Limb (tissue), 2 donors: Measurements from ENCODE around the gene PHLDB1.
A peak's percentile ranks its signal among the peaks of the same experiment; 100 is the strongest.
"Not testable (repeated sequence)": the region's sequence is repeated elsewhere in the genome, so short reads cannot be mapped to it uniquely, and the experiment has no call there.

Experiments
- DNase-seq, 2 donors: peaks; one replicate each; pipeline ENCODE4 v3.0.0-alpha.2; 2016; ENCODE audit errors: extremely low spot score in 2 of 2

Gene PHLDB1

DNA sequence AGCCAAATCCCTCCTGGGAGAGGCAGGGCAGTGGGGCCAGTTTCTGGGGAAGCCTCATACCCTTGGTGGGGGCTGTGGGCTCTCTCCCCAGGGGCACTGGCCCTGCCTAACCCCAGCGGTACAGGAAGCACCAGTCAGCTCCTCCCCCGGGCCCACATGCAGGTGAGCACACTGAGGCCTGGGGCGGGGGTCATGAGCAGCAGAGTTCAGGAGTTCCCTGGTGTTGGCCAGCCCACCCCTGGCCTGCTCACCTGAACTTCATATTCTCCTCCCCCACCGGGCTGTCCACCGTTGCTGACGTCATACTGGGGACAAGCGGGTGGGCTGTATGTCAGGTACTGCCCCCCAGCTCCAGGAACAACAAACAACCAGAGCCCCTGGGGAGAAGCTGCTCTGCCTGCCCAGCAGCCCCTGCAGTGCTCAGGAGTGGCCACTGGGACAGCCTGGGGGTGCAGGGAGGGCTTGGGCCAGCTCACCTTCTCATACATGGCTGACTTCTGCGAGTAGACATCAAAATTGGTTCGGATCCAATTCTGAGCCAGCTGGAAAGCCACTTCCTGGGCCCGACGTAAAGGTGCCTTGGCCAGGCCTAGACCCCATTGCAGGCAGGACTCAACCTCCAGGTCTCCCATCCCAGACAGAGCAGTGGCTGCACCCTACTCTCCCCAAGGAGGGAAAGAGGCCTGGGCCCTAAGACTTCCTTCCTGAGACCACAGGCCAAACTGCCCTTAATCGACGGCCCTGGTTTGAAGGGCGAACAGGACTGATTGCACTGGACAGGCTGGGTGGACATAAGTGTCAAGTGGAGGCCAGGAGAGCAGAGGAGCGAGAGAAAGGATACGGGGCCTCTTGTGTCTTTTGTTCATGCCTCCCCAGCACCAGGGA, 51.3 kb downstream of the PHLDB1 start:
- no peak for DNase-seq

DNA sequence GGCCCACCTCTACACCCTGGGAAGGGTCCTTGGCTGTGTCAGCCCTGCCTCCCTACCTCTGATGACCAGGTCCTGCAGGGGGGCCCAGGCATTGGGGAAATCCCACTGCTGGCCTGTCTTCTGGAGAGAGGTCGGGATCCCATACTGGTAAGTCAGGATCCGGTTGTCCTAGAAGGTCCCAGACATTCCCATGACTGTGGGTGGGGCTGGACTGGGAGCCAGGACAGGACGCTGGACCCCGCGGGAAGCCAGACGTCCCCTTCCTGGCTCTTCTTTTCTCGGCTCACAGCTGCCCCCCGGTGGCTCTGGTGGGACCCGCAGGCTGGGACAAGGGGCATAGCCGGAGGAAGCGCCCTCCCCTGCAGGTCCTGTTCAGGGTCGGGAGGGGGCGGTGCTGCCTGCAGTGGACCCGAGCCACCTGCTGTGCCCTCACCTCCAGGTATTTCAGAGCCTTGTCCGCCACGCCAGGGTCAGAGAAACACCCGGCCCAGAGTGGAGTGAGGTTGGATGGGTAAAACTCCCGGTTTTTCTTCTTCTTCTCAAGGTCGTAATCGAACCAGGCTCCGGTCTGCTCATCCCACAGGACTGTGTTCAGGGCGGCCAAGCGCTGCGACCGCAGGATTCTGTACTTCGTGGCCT, 52.0 kb downstream of the PHLDB1 start:
- DNase-seq, result peak; percentile 78 to 95

DNA sequence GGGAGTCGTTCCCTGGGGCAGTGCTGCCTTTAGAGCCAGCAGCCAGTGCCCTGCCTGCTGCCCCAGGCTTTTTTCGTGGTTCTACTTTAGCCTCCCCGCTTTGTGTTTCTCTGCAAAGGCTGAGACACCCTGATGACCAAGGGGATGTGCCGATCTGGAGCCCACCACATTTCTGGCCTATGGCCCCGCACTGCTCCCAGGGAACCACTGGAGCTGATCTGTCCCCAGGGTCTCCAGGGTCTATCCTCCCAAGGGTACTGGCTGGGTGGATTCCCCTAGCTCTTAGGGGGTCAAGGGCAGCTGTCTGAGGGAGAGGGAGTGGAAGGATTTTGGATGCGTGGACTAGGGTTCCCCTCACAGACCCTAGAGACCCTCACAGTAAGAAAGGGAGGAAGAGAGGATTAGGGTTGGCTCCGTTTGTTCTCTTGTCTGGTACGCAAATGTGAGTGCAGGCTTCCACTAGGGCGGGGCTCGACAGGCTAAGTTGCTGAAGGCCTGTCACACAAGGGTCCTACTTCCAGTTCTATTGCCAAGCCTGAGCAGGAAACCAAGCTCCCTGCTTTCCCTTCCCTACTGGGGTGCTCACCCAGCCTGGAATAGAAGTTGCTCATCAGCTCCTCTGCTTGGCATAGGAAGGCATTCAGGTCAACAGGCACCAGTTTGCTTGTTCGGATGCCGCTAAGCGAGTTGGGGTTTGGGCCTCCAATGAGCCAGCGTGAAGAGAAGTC, 52.7 kb downstream of the PHLDB1 start:
- no peak for DNase-seq

DNA sequence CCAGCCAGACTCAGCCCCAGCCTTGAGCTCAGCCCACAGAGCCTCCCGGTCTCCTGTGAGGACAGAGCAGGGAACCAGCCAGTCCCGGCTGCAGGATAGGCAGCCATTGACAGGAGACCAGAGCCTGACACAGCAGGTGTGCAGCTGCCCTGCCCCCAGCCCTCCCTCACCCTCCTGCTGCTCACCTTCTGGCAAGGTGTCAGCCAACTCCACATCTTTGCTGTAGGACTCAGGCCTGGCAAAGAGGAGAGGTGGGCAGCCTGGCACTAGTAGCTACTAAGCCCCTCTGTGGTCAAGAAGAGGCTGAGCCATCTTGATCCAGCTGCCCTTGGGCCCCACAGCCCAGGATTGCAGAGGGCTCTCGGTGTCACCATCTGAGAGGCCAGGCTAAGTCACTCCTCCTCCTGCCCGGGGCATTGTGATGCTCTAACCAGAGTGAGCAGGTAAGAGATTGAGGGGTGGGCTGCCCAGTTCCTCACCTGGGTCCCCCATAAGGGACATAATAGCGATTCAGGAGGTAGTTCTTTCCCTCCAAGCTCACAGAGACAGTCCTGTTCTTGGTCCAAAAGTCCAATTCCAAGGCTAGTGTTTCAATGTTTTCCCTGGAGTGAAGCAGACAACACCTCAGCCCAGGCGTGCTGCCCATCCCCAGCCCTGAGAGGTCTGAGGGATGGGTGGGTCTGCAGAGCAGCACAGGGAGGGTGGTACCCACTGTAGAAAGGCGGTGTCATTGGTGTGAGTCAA, 53.4 kb downstream of the PHLDB1 start:
- no peak for DNase-seq

DNA sequence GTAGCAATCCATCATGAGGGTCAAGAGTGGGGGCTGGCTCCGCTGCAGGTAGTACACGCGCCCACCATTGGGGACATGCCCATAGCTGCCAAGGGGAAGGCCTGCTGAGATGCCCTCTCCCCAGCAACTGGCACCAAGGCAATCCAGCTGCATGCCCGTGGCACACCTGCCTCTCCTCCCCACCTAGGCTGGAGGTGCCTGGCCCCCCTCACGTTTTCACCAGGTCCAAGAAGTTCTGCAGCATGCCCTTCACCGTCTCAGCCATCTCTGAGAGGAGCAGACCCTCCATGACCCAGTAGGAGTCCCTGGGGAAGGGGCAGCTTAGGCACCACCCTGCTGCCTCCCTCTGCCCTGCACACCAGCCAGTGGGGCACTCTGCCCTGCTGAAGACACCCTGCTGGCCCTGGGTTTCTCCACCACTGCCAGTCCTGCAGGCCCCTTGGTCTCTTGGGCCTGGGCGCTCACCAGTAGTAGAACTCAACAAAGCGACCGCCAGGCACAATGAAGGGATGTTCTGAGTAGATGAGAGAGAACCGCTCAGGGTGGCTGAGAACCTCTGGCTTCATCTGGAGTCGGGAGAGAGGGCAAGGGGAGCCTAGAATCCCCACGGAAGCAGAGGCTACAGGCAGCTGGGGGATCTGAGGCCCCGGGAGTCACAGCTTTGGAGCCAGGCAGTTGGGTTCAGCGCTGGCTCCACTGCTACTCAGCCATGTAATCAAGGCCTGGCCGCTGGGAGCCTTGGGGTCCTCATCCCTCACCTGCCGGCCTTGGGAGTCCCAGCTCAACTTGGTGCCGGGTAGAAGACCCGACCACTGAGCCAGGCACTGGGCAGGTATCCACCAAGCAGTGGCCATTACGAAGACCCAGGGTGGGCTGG, 54.2 kb downstream of the PHLDB1 start:
- DNase-seq, result no peak

DNA sequence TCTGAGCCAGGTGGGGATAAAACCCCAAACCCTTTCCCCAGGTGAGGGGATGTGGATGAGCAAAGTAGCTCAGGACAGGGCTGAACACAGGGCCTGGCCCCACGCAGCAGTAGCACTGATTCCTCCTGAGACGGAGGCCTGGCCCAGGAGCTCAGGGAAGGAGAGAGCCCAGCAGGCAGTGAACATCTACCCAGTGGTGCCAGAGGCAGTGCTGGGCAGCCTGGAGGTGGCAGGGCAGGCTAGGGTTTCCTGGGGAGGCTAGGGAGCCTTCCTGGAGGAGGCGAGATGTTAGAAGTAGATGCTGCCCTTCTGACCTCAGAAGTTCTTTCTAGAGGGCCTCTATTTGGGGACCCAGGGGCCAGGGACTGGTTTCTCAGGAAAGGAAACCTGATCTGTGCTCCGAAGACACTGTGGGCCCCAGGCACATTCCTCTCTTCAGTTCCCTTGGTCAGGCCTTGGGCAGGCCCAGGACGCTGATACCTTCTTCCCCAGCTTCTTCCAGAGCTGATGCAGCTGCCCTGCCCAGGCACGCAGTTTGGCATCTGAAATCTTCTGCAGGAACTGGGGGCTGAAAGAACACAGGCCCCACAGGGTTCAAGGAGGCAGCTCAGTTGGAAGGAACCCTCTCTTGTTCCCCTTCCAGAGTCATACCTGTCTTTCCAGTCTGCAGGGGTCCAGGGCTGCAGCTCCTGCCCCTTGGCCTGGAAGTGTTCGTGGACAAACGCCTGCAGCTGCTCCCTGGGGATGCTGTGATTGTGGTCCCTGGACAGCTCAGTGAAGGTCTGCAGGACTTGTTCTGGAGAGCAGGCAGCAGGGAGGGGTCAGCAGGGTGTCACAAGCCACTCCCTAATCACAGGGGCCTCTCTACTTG, 55.2 kb downstream of the PHLDB1 start:
- DNase-seq, result no peak

DNA sequence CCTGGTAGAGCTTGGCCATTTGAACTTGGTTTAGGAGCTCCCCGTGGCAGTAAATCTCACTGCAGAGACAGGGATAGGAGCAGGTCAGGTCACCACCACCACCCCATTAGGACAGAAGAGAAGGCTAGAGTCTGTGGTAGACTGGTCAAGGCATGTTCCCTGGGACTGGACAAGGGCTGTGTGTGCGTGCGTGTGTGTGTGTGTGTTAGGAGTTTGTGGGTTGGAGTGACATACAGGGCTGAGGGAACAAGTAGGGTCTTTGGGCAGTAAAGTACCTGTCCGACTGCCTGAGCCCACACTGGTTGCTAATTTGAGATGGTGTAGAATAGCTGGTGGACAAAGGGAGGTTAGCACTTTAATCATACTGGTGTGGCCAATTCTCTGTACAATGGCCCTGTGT, 56.0 kb downstream of the PHLDB1 start:
- DNase-seq, result no peak

DNA sequence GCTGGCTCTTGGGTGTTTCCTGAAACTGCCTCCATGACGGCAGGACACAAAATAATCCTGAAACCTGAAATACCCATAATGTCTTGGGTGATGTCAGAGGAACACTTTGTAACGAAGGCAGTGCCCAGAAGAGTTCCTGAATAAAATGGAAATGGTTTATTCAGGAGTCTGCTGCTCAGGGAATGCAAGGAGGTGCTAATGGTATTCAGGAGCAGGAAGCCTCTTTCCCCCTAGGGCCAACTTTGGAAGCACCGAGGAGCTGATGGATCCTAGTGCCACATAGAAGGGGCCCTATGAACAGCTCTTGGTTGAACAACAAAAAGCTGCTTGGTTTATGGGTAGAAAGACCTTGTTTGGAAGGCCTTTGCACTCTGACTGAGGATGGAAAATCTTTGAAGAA, 56.5 kb downstream of the PHLDB1 start:
- no peak for DNase-seq

DNA sequence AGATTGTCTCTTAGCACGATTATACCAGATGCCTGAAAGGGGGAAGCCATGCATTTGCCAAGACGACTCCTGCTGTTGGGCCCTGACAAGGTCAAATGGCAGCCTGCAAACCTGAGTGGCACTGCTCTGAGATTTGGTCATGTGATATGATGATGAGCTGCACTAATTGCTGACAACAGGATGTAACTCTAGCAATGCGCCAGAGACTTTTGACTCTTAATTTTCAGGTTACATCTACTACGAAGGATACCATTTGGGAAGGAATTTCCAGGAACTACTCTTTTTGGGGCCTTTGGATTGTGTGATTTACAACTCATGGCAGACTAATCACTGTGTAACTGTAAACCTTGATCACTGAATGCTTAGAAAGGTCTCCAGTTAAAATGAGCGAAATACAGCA, 59.0 kb downstream of the PHLDB1 start:
- no peak for DNase-seq

DNA sequence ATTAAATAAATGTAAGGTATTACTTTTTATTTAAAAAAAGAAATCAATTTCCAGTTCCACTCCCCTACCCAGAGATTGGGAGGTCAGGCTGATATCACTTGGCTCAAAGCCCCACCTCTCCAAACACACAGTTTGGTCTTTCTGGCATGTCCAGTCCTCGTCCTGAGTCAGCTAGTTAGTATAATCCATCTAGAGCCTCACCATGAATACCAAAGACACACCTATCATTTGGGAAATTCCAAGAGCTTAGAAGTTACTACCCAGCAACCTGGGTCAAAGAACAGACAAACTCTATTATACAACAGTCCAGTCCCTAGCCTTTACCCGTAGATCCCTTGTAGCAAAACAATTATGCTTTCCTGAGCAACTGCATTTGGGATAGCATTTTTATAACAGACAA, 62.6 kb downstream of the PHLDB1 start:
- no peak for DNase-seq

DNA sequence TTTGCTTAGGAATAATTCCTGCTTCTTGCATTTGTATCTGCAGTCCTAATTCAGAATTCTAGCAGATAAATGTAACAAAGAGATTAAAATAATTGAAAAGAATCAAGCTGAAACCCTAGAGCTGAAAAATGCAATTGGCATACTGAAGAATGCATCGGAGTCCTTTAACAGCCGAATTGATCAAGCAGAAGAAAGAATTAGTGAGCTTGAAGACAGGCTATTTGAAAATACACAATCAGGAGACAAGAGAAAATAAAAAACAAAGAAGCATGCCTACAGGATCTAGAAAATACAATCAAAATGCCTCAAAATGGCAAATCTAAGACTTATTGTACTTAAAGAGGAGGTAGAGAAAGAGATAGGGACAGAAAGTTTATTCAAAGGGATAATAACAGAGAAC, 63.8 kb downstream of the PHLDB1 start:
- no peak for DNase-seq

DNA sequence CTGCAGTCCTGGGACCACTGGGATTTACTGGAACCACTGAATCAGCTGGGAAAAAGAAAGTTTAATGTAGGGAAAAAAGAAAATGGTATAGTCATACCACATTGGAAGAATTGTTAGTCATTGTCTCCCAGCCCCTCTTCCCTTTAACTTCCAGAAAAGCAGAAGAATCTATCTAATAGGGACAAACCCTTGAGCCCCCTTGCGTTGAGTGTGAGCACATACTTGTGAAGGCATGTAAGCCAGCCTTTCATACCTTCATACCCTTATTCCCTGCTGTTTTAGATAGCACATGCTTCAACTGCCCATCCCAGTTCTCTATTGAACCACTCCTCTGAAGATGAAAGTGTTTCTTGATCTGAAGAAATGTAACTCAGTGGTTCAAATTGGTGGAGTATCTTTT, 65.4 kb downstream of the PHLDB1 start:
- no peak for DNase-seq

DNA sequence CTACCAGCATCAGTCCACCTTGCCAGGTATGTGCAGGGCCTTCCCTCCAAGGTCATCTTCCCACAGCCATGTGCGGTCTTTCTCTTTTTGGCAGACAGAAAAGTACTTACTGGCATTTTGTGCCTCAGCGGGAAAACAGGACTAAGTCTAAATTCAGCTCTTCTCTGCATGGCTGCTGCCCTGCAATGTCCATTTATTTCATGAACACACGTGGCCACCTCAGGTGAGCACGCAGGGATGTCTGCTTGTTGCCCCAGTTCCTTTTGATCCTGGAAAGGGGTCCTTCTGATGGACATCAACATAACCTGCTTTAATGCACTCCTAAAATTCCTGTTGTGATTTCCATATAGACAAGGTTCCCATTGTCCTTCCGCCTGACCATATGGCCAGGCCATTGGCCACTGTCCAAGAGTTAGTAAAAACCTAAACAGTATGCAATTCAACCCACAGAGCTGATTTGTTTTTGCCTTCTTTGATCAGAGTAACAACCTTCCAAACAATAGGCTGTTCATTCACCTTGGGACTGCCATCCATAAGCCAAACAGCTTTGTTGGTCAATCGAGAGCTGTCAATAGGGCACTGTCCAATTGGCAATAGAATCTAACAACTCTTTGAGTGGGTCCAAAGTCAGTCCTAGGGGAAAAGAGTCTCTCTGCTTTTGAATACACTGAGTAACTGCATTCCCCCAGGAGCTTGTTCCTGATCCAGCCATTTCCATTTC, 66.1 kb downstream of the PHLDB1 start:
- DNase-seq, result no peak

DNA sequence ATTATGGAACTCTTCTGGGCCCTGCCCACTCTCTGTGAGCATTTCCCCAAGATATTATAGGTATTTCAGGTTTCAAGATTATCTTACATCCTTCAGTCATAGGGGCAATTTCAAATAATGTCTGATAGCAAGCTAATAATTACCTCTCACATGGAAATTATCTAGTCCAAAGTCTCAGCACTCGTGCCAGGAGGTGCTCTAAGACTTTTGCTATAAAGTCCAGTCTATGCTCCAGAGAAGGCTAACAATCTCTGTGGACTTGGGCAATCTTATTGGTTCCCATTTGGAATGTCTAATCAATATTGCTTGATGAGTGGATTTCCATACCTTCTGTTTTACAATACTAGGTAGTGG, 66.6 kb downstream of the PHLDB1 start:
- DNase-seq, result no peak

DNA sequence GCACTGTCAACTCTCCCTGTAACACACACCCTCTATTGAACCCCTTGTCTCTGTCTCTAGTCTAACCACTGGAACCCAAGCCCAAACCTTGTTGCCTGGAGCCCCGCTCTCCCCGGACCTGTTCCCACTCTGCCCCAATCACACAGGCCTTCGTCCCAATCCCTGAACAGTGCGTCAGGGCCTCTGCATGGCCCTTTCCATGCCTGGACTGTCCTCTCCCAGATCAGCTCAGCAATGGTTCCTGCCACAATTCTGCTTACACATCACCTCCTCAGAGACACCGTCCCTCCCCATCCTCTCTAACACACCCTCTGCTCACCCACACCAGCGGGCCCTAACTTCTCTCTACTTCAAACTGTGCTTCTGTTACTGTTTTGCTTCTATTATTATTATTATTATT, 70.6 kb downstream of the PHLDB1 start:
- DNase-seq, result no peak

DNA sequence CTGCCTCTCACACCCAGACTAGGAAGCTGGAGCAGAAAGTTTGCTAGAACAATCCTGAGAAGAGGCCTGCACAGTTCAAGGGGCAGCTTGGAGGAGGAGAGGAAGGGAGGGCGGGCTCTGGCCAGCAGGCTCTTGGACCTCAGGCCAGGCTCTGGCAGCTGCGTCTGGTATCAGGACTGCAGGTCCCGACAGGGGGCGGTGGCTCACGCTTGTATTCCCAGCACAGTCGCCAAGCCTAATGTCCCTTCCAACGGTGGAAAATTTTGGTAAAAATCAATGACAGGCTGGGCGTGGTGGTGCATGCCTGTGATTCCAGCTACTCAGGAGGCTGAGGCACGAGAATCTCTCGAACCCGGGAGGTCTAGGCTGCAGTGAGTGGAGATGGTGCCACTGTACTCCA, 71.5 kb downstream of the PHLDB1 start:
- not testable (repeated sequence) for DNase-seq

DNA sequence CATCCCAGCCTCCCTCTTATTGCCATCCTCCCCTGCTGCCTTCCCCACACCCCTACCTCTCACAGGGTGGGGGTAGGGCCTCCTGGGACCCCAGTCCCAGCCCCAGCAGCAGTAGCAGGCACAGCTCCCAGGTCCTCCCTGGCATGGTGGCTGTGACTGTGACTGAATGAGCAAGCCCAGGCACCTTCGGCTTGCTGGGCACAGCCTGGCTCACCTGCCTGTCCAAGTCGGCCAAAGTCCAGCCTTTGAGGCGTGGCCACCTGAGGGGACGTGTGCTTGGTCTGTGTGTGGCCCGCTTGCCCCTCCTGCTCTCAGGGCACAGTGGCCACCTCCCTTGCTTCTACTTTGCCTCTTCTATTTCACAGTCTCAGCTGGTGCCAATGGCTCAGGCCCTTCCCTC, 72.1 kb downstream of the PHLDB1 start, which contains the start of gene TREH:
TREH (minus strand) TSS at position 168 of the 400 bp plus-strand sequence; CDS start at position 145, 23 bp downstream.
- no peak for DNase-seq

DNA sequence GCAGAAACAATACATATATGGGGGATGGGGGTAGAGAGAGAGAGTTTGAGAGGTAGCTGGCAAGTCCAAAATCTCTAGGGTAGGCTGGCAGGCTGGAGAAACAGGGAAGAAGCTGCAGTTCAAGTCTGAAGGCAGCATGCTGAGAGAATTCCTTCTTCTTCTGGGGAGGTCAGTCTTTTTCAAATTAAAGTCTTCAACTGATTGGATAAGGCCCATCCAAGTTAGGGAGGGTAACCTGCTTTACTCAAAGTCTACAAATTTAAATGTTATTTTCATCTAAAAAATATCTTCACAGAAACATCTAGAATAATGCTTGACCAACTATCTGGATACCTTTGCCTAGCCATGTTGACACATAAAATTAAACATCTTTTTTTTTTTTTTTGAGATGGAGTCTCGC, 75.0 kb downstream of the PHLDB1 start:
- no peak for DNase-seq

DNA sequence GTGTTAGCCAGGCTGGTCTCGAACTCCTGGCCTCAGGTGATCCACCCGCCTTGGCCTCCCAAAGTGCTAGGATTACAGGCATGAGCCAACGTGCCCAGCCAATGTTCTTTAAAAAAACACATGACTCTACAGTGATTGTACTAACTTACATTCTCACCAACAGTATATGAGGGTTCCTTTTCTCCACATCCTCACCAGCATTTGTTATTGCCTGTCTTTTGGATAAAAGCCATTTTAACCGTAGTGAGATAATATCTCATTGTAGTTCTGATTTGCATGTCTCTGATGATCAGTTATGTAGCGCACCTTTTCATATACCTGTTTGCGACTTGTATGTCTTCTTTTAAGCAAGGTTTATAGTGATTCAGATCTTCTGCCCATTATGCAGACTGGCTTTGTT, 75.5 kb downstream of the PHLDB1 start:
- not testable (repeated sequence) for DNase-seq
